H1 (cell line): ENCODE data around the gene PTN. TPM values are rescaled to one million over a fixed set of nuclear protein-coding genes. Genes with fewer than 3 reads are reported as not detected.

ENCODE experiments used
- CTCF ChIA-PET: fragments of 300-600 bp; sonication (Branson Sonifier 250); formaldehyde crosslinking; loops from one replicate; lab custom pipeline; 2021; ENCODE audit not compliant: partially characterized antibody; lab: Charles Lee
- POLR2A ChIA-PET: fragments of 300-600 bp; sonication (Branson Sonifier 250); formaldehyde crosslinking; loops from one replicate; lab custom pipeline; 2021; ENCODE audit warnings: inconsistent platforms; ENCODE audit not compliant: partially characterized antibody; lab: Charles Lee
- DNase-seq, 2 experiments: peaks; one replicate each; pipeline versions ENCODE4 v3.0.0 to v3.0.0-alpha.2; 2010 to 2022; ENCODE audit warnings: low spot score in 2 of 2, low read depth in 1 of 2, mixed read lengths in 1 of 2
- FAIRE-seq: peaks from 2 replicates; lab custom pipeline; 2011; peaks lifted over from hg19 to GRCh38; lab: Jason Lieb, UNC
- H2AFZ ChIP-seq: 2 replicates; pipeline ENCODE4 v1.8.1; 2012; ENCODE audit warnings: low read length, inconsistent platforms
- H2AK5ac ChIP-seq: 2 replicates; pipeline ENCODE4 v1.6.1; 2013; ENCODE audit warnings: low read depth, low read length
- H2BK120ac ChIP-seq: replicated peaks from 2 replicates; pipeline ENCODE3; 2013; ENCODE audit warnings: low read depth, low read length, inconsistent platforms
- H2BK12ac ChIP-seq: 2 replicates; pipeline ENCODE4 v1.6.1; 2013; ENCODE audit warnings: low read depth, low read length
- H2BK15ac ChIP-seq: 2 replicates; pipeline ENCODE4 v1.6.1; 2013; ENCODE audit warnings: low read length
- H2BK20ac ChIP-seq: 2 replicates; pipeline ENCODE4 v1.6.1; 2013; ENCODE audit warnings: low read length
- H2BK5ac ChIP-seq: 2 replicates; pipeline ENCODE4 v1.6.1; 2013; ENCODE audit warnings: low read depth, low read length
- H3K14ac ChIP-seq: 2 replicates; pipeline ENCODE4 v1.6.1; 2013; ENCODE audit warnings: inconsistent platforms; ENCODE audit not compliant: insufficient read length
- H3K18ac ChIP-seq: 2 replicates; pipeline ENCODE4 v1.6.1; 2013; ENCODE audit warnings: low read length; ENCODE audit errors: extremely low read depth
- H3K23ac ChIP-seq: 2 replicates; pipeline ENCODE4 v1.6.1; 2013; ENCODE audit warnings: inconsistent platforms; ENCODE audit not compliant: insufficient read length
- H3K23me2 ChIP-seq: 2 replicates; pipeline ENCODE4 v1.6.1; 2013; ENCODE audit warnings: low read depth, low read length
- H3K27ac ChIP-seq: 2 replicates; pipeline ENCODE4 v1.6.1; 2011; ENCODE audit warnings: low read depth, low read length, inconsistent platforms
- H3K27me3 ChIP-seq, 4 experiments: replicated peaks in 1 of 4; 1 replicate in 1 of 4; 2 replicates in 3 of 4; pipeline versions ENCODE4 v1.6.1 to v1.8.1; 2011 to 2013; ENCODE audit warnings: low read length in 3 of 4, mild to moderate bottlenecking in 3 of 4, inconsistent platforms in 2 of 4, mixed read lengths in 2 of 4, moderate library complexity in 1 of 4; ENCODE audit not compliant: control insufficient read depth in 3 of 4, insufficient read depth in 3 of 4; ENCODE audit errors: extremely low read depth in 1 of 4
- H3K36me3 ChIP-seq, 4 experiments: 2 replicates each; pipeline versions ENCODE4 v1.6.1 to v1.8.1; 2011 to 2013; ENCODE audit warnings: mild to moderate bottlenecking in 4 of 4, low read length in 3 of 4, moderate library complexity in 2 of 4, control low read depth in 1 of 4, inconsistent platforms in 1 of 4; ENCODE audit not compliant: insufficient read depth in 4 of 4, control insufficient read depth in 2 of 4
- H3K4ac ChIP-seq: replicated peaks from 2 replicates; pipeline ENCODE3; 2013; ENCODE audit warnings: low read length, low read depth, mixed read lengths, inconsistent platforms; ENCODE audit not compliant: insufficient read length
- H3K4me1 ChIP-seq, 4 experiments: replicated peaks in 1 of 4; 1 replicate in 1 of 4; 2 replicates in 3 of 4; pipeline versions ENCODE4 v1.6.1 to v1.8.1; 2011 to 2013; ENCODE audit warnings: low read length in 3 of 4, inconsistent platforms in 2 of 4, mixed read lengths in 1 of 4; ENCODE audit not compliant: insufficient read depth in 4 of 4, control insufficient read depth in 3 of 4
- H3K4me2 ChIP-seq, 2 experiments: 2 replicates each; pipeline versions ENCODE4 v1.6.1 to v1.8.1; 2011 to 2013; ENCODE audit warnings: low read depth in 2 of 2, low read length in 2 of 2, control low read depth in 1 of 2, inconsistent platforms in 1 of 2, mild to moderate bottlenecking in 1 of 2; ENCODE audit not compliant: insufficient read depth in 1 of 2
- H3K4me3 ChIP-seq, 4 experiments: fragments of 200-600, 300-600 bp in 1 of 4; sonication (generic), shearing (Covaris generic), sonication (Bioruptor Twin) in 1 of 4; 2 replicates each; pipeline versions ENCODE4 v1.5.1 to v1.8.1; 2011 to 2016; ENCODE audit warnings: low read length in 4 of 4, low read depth in 3 of 4, control low read depth in 2 of 4, inconsistent platforms in 2 of 4, mild to moderate bottlenecking in 2 of 4, mixed read lengths in 1 of 4, moderate library complexity in 1 of 4; ENCODE audit not compliant: insufficient read depth in 2 of 4; ENCODE audit errors: extremely low read depth in 1 of 4
- H3K56ac ChIP-seq: replicated peaks from 2 replicates; pipeline ENCODE3; 2013; ENCODE audit warnings: low read depth, mild to moderate bottlenecking, mixed read lengths, low read length, inconsistent platforms; ENCODE audit not compliant: insufficient read length
- H3K79me1 ChIP-seq: 2 replicates; pipeline ENCODE4 v1.6.1; 2013; ENCODE audit warnings: low read depth, low read length, control low read depth
- H3K79me2 ChIP-seq, 2 experiments: 2 replicates each; pipeline versions ENCODE4 v1.6.1 to v1.8.1; 2012 to 2013; ENCODE audit warnings: low read length in 2 of 2, mild to moderate bottlenecking in 2 of 2, inconsistent platforms in 1 of 2; ENCODE audit not compliant: insufficient read depth in 2 of 2, control insufficient read depth in 1 of 2
- H3K9ac ChIP-seq, 4 experiments: replicated peaks in 1 of 4; 1 replicate in 1 of 4; 2 replicates in 3 of 4; pipeline versions ENCODE4 v1.6.1 to v1.8.1; 2011 to 2013; ENCODE audit warnings: low read depth in 3 of 4, low read length in 3 of 4, control low read depth in 2 of 4, mild to moderate bottlenecking in 2 of 4, moderate library complexity in 2 of 4, inconsistent platforms in 1 of 4; ENCODE audit errors: extremely low read depth in 1 of 4
- H3K9me3 ChIP-seq, 2 experiments: 2 replicates each; pipeline versions ENCODE4 v1.6.1 to v1.8.1; 2012 to 2013; ENCODE audit warnings: mild to moderate bottlenecking in 2 of 2, moderate library complexity in 2 of 2, control low read depth in 1 of 2, inconsistent platforms in 1 of 2, low read depth in 1 of 2, low read length in 1 of 2, mixed read lengths in 1 of 2; ENCODE audit not compliant: insufficient read depth in 2 of 2
- H4K20me1 ChIP-seq, 2 experiments: replicated peaks in 1 of 2; 2 replicates each; pipeline versions ENCODE3 to v1.8.1; 2011 to 2013; ENCODE audit warnings: inconsistent platforms in 2 of 2, low read length in 2 of 2, mild to moderate bottlenecking in 1 of 2; ENCODE audit not compliant: insufficient read depth in 2 of 2, control insufficient read depth in 1 of 2
- H4K5ac ChIP-seq: 2 replicates; pipeline ENCODE4 v1.6.1; 2013; ENCODE audit warnings: low read length, low read depth, mixed read lengths, inconsistent platforms; ENCODE audit not compliant: insufficient read length
- H4K8ac ChIP-seq: 2 replicates; pipeline ENCODE4 v1.8.0; 2013; ENCODE audit warnings: mild to moderate bottlenecking, moderate library complexity, low read length, inconsistent platforms; ENCODE audit not compliant: insufficient read depth; ENCODE audit errors: extremely low read depth
- H4K91ac ChIP-seq: replicated peaks from 2 replicates; pipeline ENCODE3; 2013; ENCODE audit warnings: low read length, mixed read lengths, inconsistent platforms; ENCODE audit not compliant: insufficient read length
- ATF2 ChIP-seq: IDR thresholded peaks from 2 replicates; pipeline ENCODE4 v1.6.1; 2012; ENCODE audit warnings: low read length, inconsistent platforms
- BCL11A ChIP-seq, 2 experiments: IDR thresholded peaks; one replicate each; pipeline ENCODE4 v1.6.1; 2011; ENCODE audit warnings: low read depth in 2 of 2, low read length in 2 of 2, mild to moderate bottlenecking in 2 of 2
- BRCA1 ChIP-seq: IDR thresholded peaks from 2 replicates; pipeline ENCODE4 v1.6.1; 2012; ENCODE audit warnings: low read depth, low read length, improper control_type of control experiment
- CBX5 ChIP-seq: fragments of 300-800, 300-1000 bp; sonication (generic); IDR thresholded peaks from 2 replicates; pipeline ENCODE4 v1.7.1; 2016; ENCODE audit warnings: antibody characterized with exemption, low read length, low read depth
- EZH2 ChIP-seq: fragments of 200-600 bp; sonication (generic); IDR thresholded peaks from 2 replicates; pipeline ENCODE4 v1.7.1; 2012; ENCODE audit warnings: low read depth, mild to moderate bottlenecking, moderate library complexity, low read length, inconsistent platforms; ENCODE audit not compliant: severe bottlenecking
- HDAC6 ChIP-seq: IDR thresholded peaks from one replicate; pipeline ENCODE4 v1.7.1; 2012; ENCODE audit warnings: low read depth, mild to moderate bottlenecking, inconsistent platforms, low read length, moderate library complexity
- KDM4A ChIP-seq: IDR thresholded peaks from one replicate; pipeline ENCODE4 v1.7.1; 2012; ENCODE audit warnings: low read depth, mild to moderate bottlenecking, moderate library complexity, low read length, inconsistent platforms; ENCODE audit not compliant: severe bottlenecking
- KDM5A ChIP-seq: fragments of 200-600 bp; IDR thresholded peaks from 2 replicates; pipeline ENCODE4 v1.7.1; 2012; ENCODE audit warnings: mild to moderate bottlenecking, low read length, inconsistent platforms, mixed read lengths
- SIN3A ChIP-seq, 2 experiments: IDR thresholded peaks in 1 of 2; conservative IDR thresholded peaks in 1 of 2; 2 replicates each; pipeline ENCODE4 v1.6.1; 2011 to 2012; ENCODE audit warnings: low read length in 2 of 2, improper control_type of control experiment in 1 of 2, low read depth in 1 of 2, mild to moderate bottlenecking in 1 of 2
- SIRT6 ChIP-seq: IDR thresholded peaks from one replicate; pipeline ENCODE4 v1.7.1; 2012; ENCODE audit warnings: low read length, inconsistent platforms
- TAF1 ChIP-seq: IDR thresholded peaks from 2 replicates; pipeline ENCODE4 v1.6.1; 2011; ENCODE audit warnings: mild to moderate bottlenecking, low read depth, low read length
- USF2 ChIP-seq: IDR thresholded peaks from 2 replicates; pipeline ENCODE4 v1.6.1; 2011; ENCODE audit warnings: low read length, improper control_type of control experiment
- WGBS, 2 experiments: shearing (Covaris generic) in 1 of 2; methylation state at CpG; one replicate each; pipeline versions ENCODE4 v1.1.6 to v1.1.7; 2013 to 2015; ENCODE audit warnings: low lambda C conversion rate in 2 of 2, mixed read lengths in 2 of 2, inconsistent platforms in 1 of 2, low coverage in 1 of 2, missing lambda C conversion rate in 1 of 2; ENCODE audit not compliant: insufficient replicate concordance in 2 of 2, insufficient coverage in 1 of 2, insufficient read length in 1 of 2; ENCODE audit errors: extremely low coverage in 1 of 2, missing lambda C conversion rate in 1 of 2; 5-methylcytosine and 5-hydroxymethylcytosine counted together
- polyA plus RNA-seq, 7 experiments: library from polyadenylated mRNA; depleted of rRNA in 3 of 7; stranded (reverse) in 5 of 7; unstranded in 2 of 7; fragments of >200 nt in 5 of 7; fragments of 200-250 nt in 2 of 7; gene quantifications; 1 replicate in 5 of 7; 2 replicates in 1 of 7; 4 replicates in 1 of 7; pipeline versions ENCODE4 v1.2.1 to v1.2.3, GENCODE V29; 2011 to 2013; ENCODE audit warnings: missing spikeins in 2 of 7, mixed read lengths in 2 of 7
- total RNA-seq: library from RNA; stranded (reverse); fragmentation: NEBNext Ultra II Directional; extraction: Animal tissue kit (Norgen Biotek cat#: 25700); gene quantifications from 2 replicates; pipeline ENCODE4 v1.2.1, GENCODE V29; 2021

PTN gene
- total and polyA plus RNA-seq, 2 of the 8 experiments (the other 6 are each of a cell fraction or from before 2014, with no cell fraction given): 23.1 to 27.8 TPM

- Histone ChIP-seq H2BK15ac (no peak overlapping the region), H2BK20ac (no peak overlapping the region), H3K4me3 (no peak overlapping the region), H3K23ac (no peak overlapping the region), H3K4me2 (no peak overlapping the region), H4K8ac (no peak overlapping the region), H3K27me3 (no peaks in the 10 kb centered on the region), H4K5ac (no peak overlapping the region), H3K14ac (no peak overlapping the region), H2AK5ac (no peak overlapping the region), H3K79me1 (no peaks in the 10 kb centered on the region), H3K4me1 (no peaks in the 10 kb centered on the region), H3K23me2 (no peaks in the 10 kb centered on the region), H3K4ac (no peak overlapping the region), H3K27ac (no peak overlapping the region), H2AFZ (no peak overlapping the region), H3K79me2 (no peaks in the 10 kb centered on the region), H2BK12ac (no peak overlapping the region), H2BK5ac (no peak overlapping the region), H3K56ac (no peak overlapping the region), H2BK120ac (no peak overlapping the region), H3K9ac (no peak overlapping the region), H4K20me1 (no peaks in the 10 kb centered on the region), H3K18ac (no peak overlapping the region), H4K91ac (no peak overlapping the region), H3K36me3 (no peaks in the 10 kb centered on the region), H3K9me3 (peaks cover 0 to 4% of the 10 kb centered on the region in 2 experiments; a peak in 3 of 4 replicates)
- 84 to 100% methylated on average over 1 to 2 of the region's 2 CpGs for WGBS, 2 experiments
- DNase-seq (no peak), FAIRE-seq (no peak)
- ChIA-PET CTCF (interaction anchor here (1.1 kb wide), 1 partner anchor 63 kb away, joined by 3 read pairs; no protein-coding TSS in a partner anchor), POLR2A (no interaction called here)
- TF ChIP-seq SIN3A (conservative IDR thresholded peaks at IDR 0.05 in 1 of 2, IDR thresholded peaks at IDR 0.05 in 1 of 2; ENCODE audit: low read depth in 1 of 2, low read length in 2 of 2): no peak
- TF ChIP-seq KDM5A: no peak
- no peak for TF ChIP-seq ATF2
- TF ChIP-seq BCL11A (IDR thresholded peaks at IDR 0.05; ENCODE audit: low read depth in 2 of 2, low read length in 2 of 2): no peak
- no peak for TF ChIP-seq KDM4A
- TF ChIP-seq USF2: no peak
- no peak for TF ChIP-seq HDAC6
- TF ChIP-seq BRCA1: no peak
- no peak for TF ChIP-seq CBX5
- TF ChIP-seq EZH2: no peak
- no peak for TF ChIP-seq TAF1
- TF ChIP-seq SIRT6: no peak
Observed at GRCh38 chr7:137351941-137352340, 8.4 kb upstream of the PTN start.
